HUDEP-2 (cell line): ENCODE results near the gene C4orf46.

ENCODE experiments used
- DNase-seq, 76 experiments: peaks; one replicate each; lab custom pipeline; 2025; ENCODE audit not compliant: unreplicated experiment in 76 of 76; lab: John Stamatoyannopoulos, UW

The C4orf46 gene

DNA sequence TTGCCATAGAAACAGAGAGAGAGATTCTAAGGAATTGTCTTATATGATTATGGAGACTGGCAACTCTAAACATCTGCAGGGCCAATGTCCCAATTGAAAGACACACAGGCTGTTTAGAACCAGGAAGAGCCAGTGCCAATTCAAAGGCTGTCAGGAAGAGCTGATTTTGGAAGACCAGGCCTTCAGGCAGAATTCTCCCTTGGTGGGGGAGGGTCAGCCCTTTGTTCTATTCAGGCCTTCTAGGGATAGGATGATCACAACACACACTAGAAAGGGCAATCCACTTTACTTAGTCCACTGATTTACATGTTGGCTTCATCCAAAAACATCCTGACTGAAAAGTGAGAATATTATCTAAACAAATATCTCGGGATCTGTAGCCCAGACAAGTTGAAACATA, 15.2 kb downstream of the C4orf46 start:
- no peak for DNase-seq

DNA sequence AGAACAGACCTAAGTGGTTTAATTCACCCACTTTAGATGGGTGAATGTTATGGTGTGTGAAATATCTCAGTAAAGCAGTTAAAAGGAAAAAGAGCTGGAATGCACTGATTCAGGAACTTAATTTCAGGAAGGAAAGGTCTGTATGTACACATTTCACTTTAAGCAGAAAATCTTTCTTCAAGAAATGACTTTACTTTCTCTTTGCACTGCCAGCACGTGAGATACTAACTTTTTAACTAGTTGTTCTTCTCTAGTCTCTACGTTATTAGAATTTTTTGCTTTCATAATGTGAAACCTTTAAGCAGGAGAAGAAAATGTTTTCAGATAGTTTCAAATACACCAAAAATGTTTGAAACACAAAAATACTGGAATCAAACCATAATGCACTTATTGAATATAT, 18.8 kb downstream of the C4orf46 start:
- no peak for DNase-seq

DNA sequence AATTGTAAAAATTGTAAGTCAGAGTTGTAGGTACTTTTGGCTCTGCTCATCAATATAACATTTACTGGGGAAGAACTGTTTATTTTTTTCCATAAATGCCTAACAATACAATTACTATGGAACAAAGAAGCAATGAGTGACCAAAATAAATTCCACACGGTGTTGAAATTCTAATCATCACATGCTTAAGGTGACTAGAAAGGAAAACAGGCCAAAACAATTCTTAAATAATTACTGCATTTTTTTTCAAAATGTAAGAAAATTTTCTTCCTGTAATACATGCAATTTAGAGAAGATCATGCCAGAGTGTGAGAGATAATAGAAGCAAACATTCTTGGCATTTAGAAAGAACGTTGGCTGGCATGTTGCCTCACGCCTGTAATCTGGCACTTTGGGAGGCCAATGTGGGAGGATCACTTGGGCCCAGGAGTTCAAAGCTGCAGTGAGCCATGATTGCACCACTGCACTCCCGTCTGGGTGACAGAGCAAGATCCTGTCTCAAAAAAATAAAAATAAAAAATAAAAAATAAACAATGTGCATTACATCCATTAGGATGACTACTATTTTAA, 22.5 kb downstream of the C4orf46 start:
- peak in 2 of 76 experiments; percentile 1 for DNase-seq

DNA sequence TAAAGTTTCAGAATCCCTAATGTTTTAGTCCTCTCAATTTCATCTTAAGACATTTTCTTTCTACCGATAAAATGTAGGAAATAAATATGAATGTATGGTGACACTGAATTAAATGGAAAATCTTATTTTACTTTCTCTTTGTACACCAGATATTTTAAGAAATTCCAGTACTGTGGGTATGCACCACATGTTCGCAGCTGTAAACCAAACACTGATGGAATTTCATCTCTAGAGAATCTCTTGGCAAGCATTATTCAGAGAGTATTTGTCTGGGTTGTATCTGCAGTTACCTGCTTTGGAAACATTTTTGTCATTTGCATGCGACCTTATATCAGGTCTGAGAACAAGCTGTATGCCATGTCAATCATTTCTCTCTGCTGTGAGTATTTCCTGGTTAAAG, 26.9 kb downstream of the C4orf46 start:
- no peak for DNase-seq

DNA sequence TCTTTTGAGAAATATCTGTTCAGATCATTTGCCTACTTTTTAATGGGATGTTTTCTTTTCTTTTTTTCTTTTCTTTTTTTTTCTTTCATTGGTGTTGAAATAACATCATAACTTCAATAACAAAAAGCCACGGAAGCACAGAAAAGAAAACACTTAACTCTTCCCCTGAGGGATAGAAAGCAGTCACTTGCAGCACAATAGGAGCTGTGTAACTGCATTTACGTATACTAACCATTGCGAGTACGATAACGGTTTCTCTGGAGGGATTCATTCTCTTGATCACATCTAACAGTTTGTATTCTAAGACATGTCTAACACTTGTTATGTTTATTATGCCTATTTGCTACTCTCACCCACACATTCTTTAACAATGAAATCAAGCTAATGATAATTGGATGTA, 27.3 kb downstream of the C4orf46 start:
- no peak for DNase-seq

DNA sequence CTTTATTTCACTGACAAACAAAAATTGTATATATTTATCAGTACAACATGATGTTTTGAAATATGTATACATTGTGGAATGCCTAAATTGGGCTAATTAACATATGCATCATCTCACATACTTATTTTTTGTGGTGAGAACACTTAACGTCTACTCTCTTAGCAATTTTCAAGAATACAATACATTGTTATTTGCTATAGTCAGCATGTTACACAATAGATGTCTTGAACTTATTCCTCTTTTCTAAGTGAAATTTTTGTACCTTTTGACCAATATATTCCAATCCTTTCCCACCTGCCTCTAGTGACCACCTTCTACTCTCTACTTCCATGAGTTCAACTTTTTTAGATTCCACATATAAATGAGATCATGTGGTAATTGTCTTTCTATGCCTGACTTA, 35.1 kb downstream of the C4orf46 start:
- no peak for DNase-seq

DNA sequence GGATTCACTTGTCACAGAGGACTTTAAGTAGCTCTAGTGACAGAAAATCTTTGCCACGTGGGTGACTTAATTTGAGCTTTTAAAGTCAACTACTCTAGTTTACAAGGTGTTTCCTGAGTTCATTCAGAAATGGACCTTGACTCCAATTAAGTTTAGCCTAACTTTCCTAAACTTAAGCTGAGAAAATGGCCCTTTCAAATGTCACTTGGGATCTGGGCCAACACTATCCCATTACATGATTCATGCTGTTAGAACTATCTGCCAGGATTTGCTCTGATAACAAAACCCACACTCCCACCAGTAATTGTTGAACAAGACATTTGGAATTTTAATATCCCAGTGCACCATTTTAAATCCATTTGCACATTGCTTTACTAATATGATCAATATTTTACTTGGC, 40.8 kb downstream of the C4orf46 start:
- DNase-seq = no peak

DNA sequence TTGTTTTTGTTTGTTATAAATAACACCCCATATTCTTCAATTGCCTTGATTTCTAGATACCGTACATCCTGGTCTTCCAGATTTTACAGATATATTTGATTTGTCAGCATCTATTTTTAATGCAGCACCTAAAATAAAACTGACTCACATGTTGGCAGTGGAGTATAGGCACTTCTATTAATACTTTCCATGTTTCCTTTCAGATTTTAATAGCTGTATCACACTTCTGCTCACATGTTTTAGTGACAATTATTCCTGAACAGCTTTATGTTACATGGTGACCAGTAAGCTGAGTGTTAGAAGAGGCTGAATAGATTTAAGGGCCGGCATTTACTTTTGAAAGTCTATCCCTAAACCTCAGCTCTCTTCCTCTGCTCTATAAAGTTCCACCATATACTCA, 46.1 kb downstream of the C4orf46 start:
- no peak for DNase-seq

DNA sequence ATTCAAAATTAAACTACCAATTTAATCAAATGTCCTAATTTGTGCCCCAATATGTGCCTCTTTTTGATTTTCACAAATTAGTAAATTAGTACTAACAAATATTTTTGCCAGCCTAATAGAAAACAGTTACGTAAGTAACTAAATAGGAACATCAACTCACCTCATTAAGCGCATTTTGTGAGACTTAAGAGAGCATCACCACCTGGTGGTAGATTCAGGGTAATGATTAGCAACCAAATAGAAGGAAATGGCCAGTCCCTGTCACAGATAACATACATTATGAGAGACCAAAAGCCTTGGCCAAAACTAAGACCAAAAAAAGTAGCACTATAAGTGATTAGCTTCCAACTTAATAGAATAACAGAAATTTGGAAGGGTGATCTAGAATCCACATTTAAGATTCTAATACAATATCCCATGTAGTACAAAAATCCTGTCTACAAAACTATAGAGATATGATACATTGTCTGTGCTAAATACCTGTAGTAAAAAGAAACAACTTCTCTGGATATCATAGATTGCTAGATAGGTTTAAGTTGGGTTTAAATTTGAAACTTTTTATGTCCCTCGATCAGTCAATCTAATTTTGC, 46.7 kb downstream of the C4orf46 start:
- DNase-seq = peak in 18 of 76 experiments; percentile 1 to 56 (median 8)

DNA sequence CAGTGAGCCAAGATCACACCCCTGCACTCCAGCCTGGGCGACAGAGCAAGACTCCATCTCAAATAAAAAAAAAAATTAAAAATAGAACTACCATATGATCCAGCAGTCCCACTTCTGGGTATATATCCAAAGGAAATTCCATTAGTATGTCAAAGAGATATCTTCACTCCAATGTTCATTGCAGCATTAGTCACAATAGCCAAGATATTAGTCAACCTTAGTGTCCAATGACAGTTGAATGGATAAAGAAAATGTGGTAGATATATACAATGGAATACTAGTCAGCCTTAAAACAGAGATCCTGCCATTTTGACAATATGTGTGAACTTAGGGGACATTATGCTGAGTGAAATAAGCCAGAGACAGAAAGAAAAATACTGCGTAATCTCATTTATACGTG, 49.4 kb downstream of the C4orf46 start:
- DNase-seq = no peak

DNA sequence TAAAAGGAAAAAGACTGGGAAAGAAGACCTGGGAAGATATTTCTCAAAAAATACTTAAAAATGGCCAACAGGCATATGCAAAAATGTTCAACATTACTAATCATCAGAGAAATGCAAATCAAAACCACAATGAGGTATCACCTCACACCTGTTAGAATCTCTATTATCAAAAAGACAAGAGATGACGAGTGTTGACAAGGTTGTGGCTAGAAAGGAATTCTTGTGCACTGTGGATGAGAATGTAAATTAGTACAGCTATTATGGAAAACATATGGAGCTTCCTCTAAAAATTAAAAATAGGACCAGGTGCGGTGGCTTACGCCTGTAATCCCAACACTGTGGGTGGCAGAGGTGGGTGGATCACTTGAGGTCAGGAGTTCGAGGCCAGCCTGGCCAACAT, 50.0 kb downstream of the C4orf46 start:
- no peak for DNase-seq

DNA sequence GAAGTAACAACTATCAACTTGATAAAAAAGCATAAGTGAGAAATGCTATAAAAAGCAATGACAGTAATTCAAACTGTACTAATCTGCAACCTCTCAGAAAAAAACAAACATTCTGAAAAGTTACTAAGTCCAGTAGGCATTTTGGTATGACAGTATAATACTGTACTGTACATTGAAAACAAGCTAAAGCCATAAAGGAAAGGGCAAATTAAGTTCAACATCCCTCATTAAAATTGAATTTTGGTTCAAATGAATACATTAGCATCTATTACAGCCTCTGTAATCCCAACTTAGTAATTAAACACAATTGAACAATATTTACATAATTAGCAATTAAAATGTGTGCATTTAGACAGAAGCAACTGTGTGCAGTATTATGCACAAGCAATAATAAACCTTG, 53.7 kb downstream of the C4orf46 start:
- DNase-seq = no peak
